Suppressor macrophage (primary cell): Measurements from ENCODE around the gene STOML2.

Experiments
- DNase-seq, 4 experiments: peaks; one replicate each; pipeline ENCODE4 v3.0.0-alpha.2; 2020 to 2022

Gene STOML2

GRCh38 chr9:35072461-35073278, 30.3 kb downstream of the STOML2 start, which contains the start of gene VCP:
TSS of gene VCP (minus strand) at chr9:35072625. CDS start at chr9:35072353, 272 bp downstream.
- peak; percentile 98 to 99 (median 99) for DNase-seq

GRCh38 chr9:35071814-35072460, 31.0 kb downstream of the STOML2 start:
- peak; percentile 85 to 95 (median 90) for DNase-seq

- peak in 1 of 4 experiments; percentile 18 for DNase-seq
Observed at GRCh38 chr9:35070823-35071813, 31.8 kb downstream of the STOML2 start.

GRCh38 chr9:35069020-35069419, 33.9 kb downstream of the STOML2 start:
- no peak for DNase-seq

GRCh38 chr9:35067056-35067455, 35.9 kb downstream of the STOML2 start:
- no peak for DNase-seq

GRCh38 chr9:35060548-35061207, 42.3 kb downstream of the STOML2 start:
- DNase-seq: no peak

DNA sequence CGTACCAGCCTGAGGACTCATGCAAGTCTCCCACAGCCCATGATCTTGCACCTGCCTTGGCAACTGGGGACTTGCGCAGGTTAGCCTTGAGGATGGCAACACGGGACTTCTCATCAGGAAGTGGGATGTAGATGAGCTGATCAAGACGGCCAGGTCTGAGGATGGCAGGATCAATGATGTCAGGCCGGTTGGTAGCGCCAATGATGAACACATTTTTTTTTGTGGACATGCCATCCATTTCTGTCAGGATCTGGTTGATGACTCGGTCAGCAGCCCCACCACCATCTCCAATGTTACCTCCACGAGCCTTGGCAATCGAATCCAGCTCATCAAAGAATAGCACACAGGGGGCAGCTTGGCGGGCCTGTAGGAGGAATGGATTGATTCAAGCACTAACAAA, 43.5 kb downstream of the STOML2 start:
- no peak for DNase-seq

DNA sequence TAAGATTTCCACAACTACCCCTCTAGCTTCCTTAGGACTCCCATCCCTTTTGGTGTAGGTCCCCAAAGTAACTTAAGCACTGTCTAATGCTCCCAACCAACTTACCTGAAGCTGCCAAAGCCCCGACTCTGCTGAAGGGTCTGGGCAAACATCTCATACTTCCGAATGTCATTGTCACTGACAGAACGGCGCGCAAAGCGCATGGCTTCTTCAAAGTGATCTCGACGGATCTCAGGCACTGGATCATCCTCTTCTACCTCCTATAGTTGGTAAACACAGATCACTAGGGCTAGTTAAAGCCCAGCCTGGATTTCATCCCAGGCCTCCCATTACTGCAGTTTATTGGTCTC, 45.7 kb downstream of the STOML2 start:
- DNase-seq: no peak

DNA sequence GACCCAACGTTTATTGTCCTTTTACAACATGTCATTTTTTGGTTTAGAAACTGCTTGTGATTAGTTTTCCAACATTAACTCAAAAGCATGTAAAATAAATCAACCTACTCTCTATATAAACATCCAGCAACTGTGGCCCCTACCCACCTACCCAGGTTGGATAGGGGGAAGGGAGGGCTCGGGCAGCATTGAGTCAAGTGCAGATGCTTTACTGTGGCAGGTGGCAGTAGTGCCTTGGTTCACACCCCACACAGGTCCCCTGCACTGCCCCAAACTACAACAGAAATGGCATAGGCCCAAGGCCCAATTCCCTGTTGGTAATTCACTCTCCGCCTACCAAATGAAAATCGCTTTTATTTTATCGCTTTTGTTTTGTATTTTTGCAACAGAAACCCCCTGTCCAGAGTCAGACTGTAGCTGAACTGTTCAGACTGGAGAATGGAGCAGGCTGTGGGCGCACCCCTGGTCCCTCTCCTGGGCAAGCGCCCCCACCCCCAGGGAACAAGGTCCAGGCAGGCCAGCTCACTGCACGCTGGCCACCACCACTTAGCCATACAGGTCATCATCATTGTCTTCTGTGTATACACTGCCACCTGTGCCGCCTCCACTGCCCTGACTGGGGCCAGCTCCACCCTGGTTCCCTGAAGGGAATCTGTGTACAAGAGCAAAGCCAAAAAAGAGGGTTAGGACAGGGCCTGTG, 46.2 kb downstream of the STOML2 start:
- no peak for DNase-seq

DNA sequence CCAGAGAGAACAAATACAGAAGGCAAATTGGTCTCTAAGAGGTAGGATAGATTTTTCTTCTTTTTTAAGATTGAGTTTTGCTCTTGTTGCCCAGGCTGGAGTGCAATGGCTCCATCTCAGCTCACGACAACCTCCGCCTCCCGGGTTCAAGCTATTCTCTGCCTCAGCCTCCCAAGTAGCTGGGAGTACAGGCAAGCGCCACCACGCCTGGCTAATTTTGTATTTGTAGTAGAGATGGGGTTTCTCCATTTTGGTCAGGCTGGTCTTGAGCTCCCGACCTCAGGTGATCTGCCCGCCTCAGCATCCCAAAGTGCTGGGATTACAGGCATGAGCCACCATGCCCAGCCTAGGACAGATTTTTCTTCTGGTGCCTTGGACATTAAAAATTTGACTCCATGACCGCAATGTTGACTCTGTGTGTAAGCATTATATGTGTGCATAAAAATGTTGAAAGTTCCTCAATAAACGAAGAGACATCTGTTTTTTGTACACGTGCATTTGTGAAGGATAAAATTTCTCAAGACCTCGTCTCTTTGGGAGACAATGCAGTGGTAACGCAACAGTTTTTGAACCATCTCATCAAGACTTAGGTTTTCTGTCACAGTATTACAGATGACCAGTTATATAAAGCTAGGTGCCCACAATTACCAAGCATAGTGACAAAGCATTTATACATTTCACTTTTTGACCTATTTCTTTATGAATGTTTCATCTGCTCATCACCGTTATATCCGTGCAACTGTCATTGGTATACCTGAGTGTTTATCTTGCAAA, 47.9 kb downstream of the STOML2 start:
- no peak for DNase-seq

- no peak for DNase-seq
Observed at GRCh38 chr9:35054185-35054835, 48.6 kb downstream of the STOML2 start.

GRCh38 chr9:35051069-35051967, 51.6 kb downstream of the STOML2 start:
- peak; percentile 56 to 69 (median 58) for DNase-seq
